Mesothelial cell of epicardium (in vitro differentiated cells): ENCODE measurements around the gene ATG4A. TPM values are rescaled to one million over a fixed set of nuclear protein-coding genes. Genes with fewer than 3 reads are reported as not detected.

Experiments used
- DNase-seq, 2 experiments: peaks; one replicate each; pipeline ENCODE4 v3.0.0; 2021; ENCODE audit warnings: low spot score in 2 of 2; ENCODE audit not compliant: unreplicated experiment in 2 of 2
- H3K27ac Mint-ChIP-seq: 2 replicates; pipeline ENCODE4 v1.8.0; 2021; ENCODE audit warnings: mixed read lengths
- H3K27me3 Mint-ChIP-seq: 2 replicates; pipeline ENCODE4 v1.8.0; 2021; ENCODE audit warnings: low read depth, mixed read lengths
- H3K36me3 Mint-ChIP-seq: 2 replicates; pipeline ENCODE4 v1.8.0; 2021; ENCODE audit warnings: mixed read lengths
- H3K4me1 Mint-ChIP-seq: 2 replicates; pipeline ENCODE4 v1.8.0; 2021; ENCODE audit warnings: mixed read lengths
- H3K4me3 Mint-ChIP-seq: 2 replicates; pipeline ENCODE4 v1.8.0; 2021; ENCODE audit warnings: mild to moderate bottlenecking, moderate library complexity, mixed read lengths
- H3K9me3 Mint-ChIP-seq: 2 replicates; pipeline ENCODE4 v1.8.0; 2021; ENCODE audit warnings: mixed read lengths
- total RNA-seq: library from RNA; stranded (reverse); gene quantifications from 3 replicates; pipeline ENCODE4 v1.2.1, GENCODE V29; 2021
- TF ChIP-seq, protein P1 (sequence below): fragments of 200-600 bp; sonication (generic); IDR thresholded peaks from one replicate; pipeline ENCODE4 v1.5.0; 2021; ENCODE audit warnings: antibody characterized with exemption; ENCODE audit not compliant: unreplicated experiment

The ATG4A gene
- total RNA-seq, 1 donor from 2014 or later = 7.9 TPM

DNA sequence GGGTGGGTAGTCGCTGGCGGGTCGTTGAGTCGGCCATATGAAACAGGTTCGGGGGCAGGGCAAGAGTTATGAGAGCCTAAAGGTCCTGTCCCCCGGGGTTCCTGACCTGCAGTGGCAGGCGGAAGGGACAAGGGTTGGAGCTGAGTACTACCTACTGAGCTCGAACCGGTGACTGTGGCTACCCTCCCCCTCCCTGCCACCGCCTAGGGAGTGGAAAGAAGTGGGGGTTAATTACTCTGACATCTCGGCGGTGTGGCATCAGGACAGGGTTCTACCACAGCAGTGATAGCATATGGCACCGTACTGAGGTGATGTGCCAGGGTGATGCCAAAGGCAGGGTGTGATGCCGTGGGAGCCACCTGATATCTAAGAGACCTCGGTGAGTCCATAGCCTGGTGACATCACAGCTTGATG lies 307 bp downstream of the ATG4A start:
- Mint-ChIP-seq H3K36me3 (peaks cover 8% of the 10 kb centered on the region), H3K27ac (no peak overlapping the region), H3K27me3 (no peaks in the 10 kb centered on the region), H3K9me3 (no peaks in the 10 kb centered on the region), H3K4me3 (no peak overlapping the region), H3K4me1 (peaks cover 14% of the 10 kb centered on the region)
- TF ChIP-seq, protein P1, sequence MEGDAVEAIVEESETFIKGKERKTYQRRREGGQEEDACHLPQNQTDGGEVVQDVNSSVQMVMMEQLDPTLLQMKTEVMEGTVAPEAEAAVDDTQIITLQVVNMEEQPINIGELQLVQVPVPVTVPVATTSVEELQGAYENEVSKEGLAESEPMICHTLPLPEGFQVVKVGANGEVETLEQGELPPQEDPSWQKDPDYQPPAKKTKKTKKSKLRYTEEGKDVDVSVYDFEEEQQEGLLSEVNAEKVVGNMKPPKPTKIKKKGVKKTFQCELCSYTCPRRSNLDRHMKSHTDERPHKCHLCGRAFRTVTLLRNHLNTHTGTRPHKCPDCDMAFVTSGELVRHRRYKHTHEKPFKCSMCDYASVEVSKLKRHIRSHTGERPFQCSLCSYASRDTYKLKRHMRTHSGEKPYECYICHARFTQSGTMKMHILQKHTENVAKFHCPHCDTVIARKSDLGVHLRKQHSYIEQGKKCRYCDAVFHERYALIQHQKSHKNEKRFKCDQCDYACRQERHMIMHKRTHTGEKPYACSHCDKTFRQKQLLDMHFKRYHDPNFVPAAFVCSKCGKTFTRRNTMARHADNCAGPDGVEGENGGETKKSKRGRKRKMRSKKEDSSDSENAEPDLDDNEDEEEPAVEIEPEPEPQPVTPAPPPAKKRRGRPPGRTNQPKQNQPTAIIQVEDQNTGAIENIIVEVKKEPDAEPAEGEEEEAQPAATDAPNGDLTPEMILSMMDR = no peak
- no peak for DNase-seq

DNA sequence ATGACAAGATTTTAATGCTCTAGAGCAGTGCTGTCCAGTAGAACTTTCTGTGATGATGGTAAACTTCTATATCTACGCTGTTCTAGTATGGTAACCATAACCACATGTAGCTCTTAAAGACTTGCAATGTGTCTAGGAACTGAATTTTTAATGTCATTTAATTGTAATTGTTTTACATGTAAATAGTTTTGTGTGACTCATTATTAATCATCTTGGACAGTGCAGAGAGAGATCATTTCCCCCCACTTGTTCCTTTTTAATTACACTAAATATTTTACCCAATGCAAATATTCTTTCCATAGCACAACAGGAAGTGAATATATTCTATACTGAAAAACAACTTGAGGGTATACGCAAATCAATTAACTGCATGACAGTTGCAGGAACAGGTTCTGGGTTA lies 5.8 kb downstream of the ATG4A start:
- TF ChIP-seq, protein P1 = no peak
- Mint-ChIP-seq H3K4me3 (no peak overlapping the region), H3K27me3 (no peaks in the 10 kb centered on the region), H3K4me1 (peaks cover under 1% of the 10 kb centered on the region), H3K9me3 (peaks cover 14% of the 10 kb centered on the region), H3K27ac (no peak overlapping the region), H3K36me3 (no peaks in the 10 kb centered on the region)
- DNase-seq = no peak

DNA sequence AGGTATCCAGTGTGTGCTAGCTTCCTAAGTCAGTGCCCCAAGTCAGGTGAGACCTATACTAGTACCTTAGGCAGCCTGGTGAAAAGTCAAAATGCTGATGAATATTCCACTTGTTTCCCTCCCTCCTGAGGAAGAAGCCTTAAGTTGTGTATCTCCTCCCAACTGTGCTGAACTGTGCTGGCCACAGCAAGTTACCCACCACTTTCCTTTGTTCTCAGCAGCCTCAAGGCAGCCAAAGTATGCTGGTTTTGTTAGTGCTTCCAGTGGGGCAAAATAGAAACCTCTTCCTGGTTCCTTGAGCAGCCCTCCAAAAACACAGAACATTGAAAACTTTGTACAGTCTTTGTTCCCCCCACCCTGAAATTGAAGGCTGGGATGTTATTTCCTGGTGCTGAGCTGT lies 13.9 kb downstream of the ATG4A start:
- Mint-ChIP-seq H3K4me1 (no peaks in the 10 kb centered on the region), H3K27ac (no peak overlapping the region), H3K4me3 (no peak overlapping the region), H3K9me3 (peaks cover 52% of the 10 kb centered on the region), H3K36me3 (no peaks in the 10 kb centered on the region), H3K27me3 (no peaks in the 10 kb centered on the region)
- no peak for DNase-seq
- TF ChIP-seq, protein P1 = no peak

DNA sequence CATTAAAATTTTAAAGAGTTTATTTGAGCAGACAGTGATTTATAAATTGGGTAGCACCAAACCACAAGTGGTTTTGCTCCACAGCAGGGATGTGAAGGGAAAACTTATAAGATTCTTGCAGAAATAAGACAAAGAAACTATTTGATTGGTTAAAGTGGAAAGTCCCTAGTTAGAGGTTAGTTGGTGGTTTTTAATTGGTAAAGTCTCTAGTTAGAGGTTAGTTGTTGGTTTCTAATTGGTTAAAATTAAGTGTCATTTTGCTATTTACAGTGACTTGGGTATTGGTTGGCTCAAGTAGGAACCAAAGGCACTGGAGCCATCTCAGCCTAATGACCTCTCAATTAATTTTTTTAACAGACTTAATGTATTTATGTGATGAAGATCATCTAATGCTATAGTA lies 23.0 kb downstream of the ATG4A start:
- no peaks in the 10 kb centered on the region for H3K4me1 Mint-ChIP-seq
- DNase-seq = no peak
- no peak overlapping the region for H3K27ac Mint-ChIP-seq
- H3K4me3 Mint-ChIP-seq = no peak overlapping the region
- H3K27me3 Mint-ChIP-seq = no peaks in the 10 kb centered on the region
- peaks cover 9% of the 10 kb centered on the region for H3K9me3 Mint-ChIP-seq
- no peaks in the 10 kb centered on the region for H3K36me3 Mint-ChIP-seq
- TF ChIP-seq, protein P1 = no peak

DNA sequence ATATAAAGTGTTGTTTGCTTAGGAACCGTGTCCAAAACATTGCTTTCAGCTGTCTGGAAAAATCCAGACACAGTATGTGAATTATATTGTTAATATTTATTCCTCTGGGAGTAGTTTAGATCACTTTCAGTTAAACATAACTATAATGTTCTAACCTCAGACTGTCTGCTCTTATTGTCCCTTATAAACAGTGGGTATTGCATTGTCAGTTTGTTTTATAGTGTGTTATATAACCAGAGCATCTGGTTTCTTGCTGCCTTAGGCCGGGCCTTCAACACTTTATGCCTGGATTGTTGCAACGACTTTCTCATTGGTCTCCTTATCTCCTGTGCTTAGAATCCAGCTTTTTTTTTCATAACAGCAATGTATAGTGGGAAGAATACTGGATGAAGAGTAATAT lies 26.4 kb downstream of the ATG4A start:
- no peaks in the 10 kb centered on the region for H3K36me3 Mint-ChIP-seq
- no peaks in the 10 kb centered on the region for H3K9me3 Mint-ChIP-seq
- H3K4me1 Mint-ChIP-seq = peaks cover 29% of the 10 kb centered on the region
- TF ChIP-seq, protein P1 = no peak
- no peak for DNase-seq
- no peak overlapping the region for H3K4me3 Mint-ChIP-seq
- no peak overlapping the region for H3K27ac Mint-ChIP-seq
- no peaks in the 10 kb centered on the region for H3K27me3 Mint-ChIP-seq

DNA sequence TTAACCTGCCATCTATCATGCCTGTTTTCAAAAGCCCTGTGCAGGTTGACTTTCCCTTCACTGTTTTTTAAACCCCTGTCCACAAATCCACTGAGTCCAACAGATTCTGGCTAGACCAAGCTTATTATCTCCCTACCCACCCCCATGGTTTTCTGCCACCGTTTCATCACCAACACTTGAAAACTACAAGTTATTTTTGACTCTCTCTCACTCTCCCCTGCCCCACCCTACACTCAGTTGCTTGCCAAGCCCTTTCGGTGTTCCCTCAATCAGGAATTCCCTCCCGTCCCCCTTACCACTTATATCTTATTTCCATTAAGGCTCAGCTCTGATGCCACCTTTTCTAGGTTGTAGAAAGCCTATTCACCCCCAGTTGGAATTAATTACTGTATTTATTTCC lies 29.7 kb downstream of the ATG4A start:
- DNase-seq = no peak
- no peaks in the 10 kb centered on the region for H3K27me3 Mint-ChIP-seq
- no peaks in the 10 kb centered on the region for H3K36me3 Mint-ChIP-seq
- TF ChIP-seq, protein P1 = no peak
- H3K4me3 Mint-ChIP-seq = no peak overlapping the region
- H3K9me3 Mint-ChIP-seq = no peaks in the 10 kb centered on the region
- H3K27ac Mint-ChIP-seq = no peak overlapping the region
- H3K4me1 Mint-ChIP-seq = peaks cover 32% of the 10 kb centered on the region
